Thyroid gland (tissue), 4 donors: ENCODE results near the gene GMFB. TPM values are rescaled to one million over a fixed set of nuclear protein-coding genes. Genes with fewer than 3 reads are reported as not detected.
"Not testable (repeated sequence)": the region's sequence is repeated elsewhere in the genome, so short reads cannot be mapped to it uniquely, and the experiment has no call there.

Source experiments
- DNase-seq, 2 donors: peaks; one replicate each; pipeline ENCODE4 v3.0.0-alpha.2; 2019
- H3K27ac ChIP-seq, 3 donors: fragments of 200-600 bp; sonication (generic); 1 replicate in 2 of 3; 2 replicates in 1 of 3; pipeline ENCODE4 v1.5.1; 2016 to 2019; ENCODE audit warnings: mild to moderate bottlenecking in 1 of 3, moderate library complexity in 1 of 3
- H3K27me3 ChIP-seq: fragments of 200-600 bp; sonication (generic); one replicate; pipeline ENCODE4 v1.5.1; 2019
- H3K36me3 ChIP-seq, 2 donors: fragments of 200-600 bp; sonication (generic); one replicate each; pipeline ENCODE4 v1.5.1; 2016 to 2019
- H3K4me1 ChIP-seq, 2 donors: fragments of 200-600 bp; sonication (generic); one replicate each; pipeline ENCODE4 v1.5.1; 2017 to 2019
- H3K4me3 ChIP-seq, 3 donors: fragments of 200-600 bp; sonication (generic); replicated peaks in 1 of 3; 1 replicate in 2 of 3; 2 replicates in 1 of 3; pipeline ENCODE4 v1.5.1; 2016; ENCODE audit warnings: mild to moderate bottlenecking in 1 of 3
- H3K9me3 ChIP-seq: fragments of 200-600 bp; sonication (generic); one replicate; pipeline ENCODE4 v1.5.1; 2017
- POLR2A ChIP-seq, 2 donors: fragments of 450-650 bp; IDR thresholded peaks; one replicate each; pipeline ENCODE4 v1.6.1; 2017; ENCODE audit warnings: antibody characterized with exemption in 2 of 2, mild to moderate bottlenecking in 2 of 2, moderate library complexity in 1 of 2
- WGBS, 2 donors: methylation state at CpG; one replicate each; pipeline ENCODE4 v1.1.5; 2017; 5-methylcytosine and 5-hydroxymethylcytosine counted together
- intact Hi-C: fragments of 100-400 bp; cut with DNase I; formaldehyde crosslinking; loops from one replicate; pipeline ENCODE4 v1.15.1; 2023
- total RNA-seq, 4 donors: library from RNA; depleted of rRNA; stranded (reverse); fragments of >200 nt; gene quantifications; one replicate each; pipeline ENCODE4 v1.2.3, GENCODE V29; 2016
- TF ChIP-seq, protein P1 (sequence below), 6 experiments: fragments of 200-600 bp in 3 of 6; fragments of 450-650 bp in 3 of 6; sonication (generic) in 3 of 6; IDR thresholded peaks; one replicate each; pipeline ENCODE4 v1.5.1; 2016 to 2019; ENCODE audit warnings: antibody characterized with exemption in 6 of 6, mild to moderate bottlenecking in 2 of 6, inconsistent platforms in 1 of 6, moderate library complexity in 1 of 6

GMFB gene
- total RNA-seq, 4 donors from 2014 or later, result 43.9 to 73.1 (median 57.4) TPM

DNA sequence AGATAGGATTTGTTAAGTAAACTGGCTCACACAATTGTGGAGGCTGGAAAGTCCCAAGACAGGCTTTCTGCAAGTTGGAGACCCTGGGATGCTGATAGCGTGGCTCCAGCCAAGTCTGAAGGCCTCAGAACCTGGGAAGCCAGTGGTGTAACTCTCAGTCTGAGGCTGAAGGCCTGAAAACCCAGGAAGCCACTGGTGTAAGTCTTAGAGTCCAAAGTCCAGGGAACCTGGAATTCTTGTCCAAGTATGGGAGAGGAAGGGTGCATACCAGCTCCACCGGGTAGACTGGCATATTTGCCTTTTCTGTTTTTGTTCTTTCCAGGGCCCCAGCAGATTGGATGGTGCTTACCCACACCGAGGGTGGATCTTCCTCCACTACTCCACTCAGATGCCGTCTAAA is 18.1 kb downstream of the GMFB start:
- Histone ChIP-seq H3K4me1 (peaks cover 7 to 8% of the 10 kb centered on the region in 2 donors), H3K36me3 (no peaks in the 10 kb centered on the region), H3K4me3 (no peak overlapping the region), H3K27me3 (no peaks in the 10 kb centered on the region), H3K27ac (no peak overlapping the region), H3K9me3 (no peaks in the 10 kb centered on the region)
- intact Hi-C loops, result no loop called here
- TF ChIP-seq, protein P1, sequence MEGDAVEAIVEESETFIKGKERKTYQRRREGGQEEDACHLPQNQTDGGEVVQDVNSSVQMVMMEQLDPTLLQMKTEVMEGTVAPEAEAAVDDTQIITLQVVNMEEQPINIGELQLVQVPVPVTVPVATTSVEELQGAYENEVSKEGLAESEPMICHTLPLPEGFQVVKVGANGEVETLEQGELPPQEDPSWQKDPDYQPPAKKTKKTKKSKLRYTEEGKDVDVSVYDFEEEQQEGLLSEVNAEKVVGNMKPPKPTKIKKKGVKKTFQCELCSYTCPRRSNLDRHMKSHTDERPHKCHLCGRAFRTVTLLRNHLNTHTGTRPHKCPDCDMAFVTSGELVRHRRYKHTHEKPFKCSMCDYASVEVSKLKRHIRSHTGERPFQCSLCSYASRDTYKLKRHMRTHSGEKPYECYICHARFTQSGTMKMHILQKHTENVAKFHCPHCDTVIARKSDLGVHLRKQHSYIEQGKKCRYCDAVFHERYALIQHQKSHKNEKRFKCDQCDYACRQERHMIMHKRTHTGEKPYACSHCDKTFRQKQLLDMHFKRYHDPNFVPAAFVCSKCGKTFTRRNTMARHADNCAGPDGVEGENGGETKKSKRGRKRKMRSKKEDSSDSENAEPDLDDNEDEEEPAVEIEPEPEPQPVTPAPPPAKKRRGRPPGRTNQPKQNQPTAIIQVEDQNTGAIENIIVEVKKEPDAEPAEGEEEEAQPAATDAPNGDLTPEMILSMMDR (IDR thresholded peaks at IDR 0.05), result no peak
- TF ChIP-seq POLR2A (IDR thresholded peaks at IDR 0.05), result no peak
- 88 to 89% methylated on average over 4 of the region's 4 CpGs for WGBS, 2 donors
- DNase-seq, result no peak

DNA sequence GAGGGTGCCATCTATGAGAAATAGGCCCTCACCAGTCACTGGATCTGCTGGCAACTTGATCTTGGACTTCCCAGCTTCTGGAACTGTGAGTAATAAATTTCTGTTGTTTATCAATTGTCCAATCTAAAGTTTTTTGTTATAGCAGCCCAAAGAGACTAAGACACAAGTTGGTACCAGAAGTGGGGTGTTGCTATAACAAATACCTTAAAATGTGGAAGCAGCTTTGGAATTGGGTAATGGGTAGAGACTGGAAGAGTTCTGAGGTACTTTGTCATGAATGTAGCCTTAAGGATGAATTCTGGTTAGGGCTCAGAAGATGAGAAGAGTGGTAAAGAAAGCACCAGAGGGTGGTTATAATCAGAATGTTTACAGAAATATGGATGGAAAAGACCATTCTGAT is 21.5 kb downstream of the GMFB start:
- intact Hi-C loops, result no loop called here
- H3K27ac ChIP-seq, result no peak overlapping the region
- no peaks in the 10 kb centered on the region for H3K27me3 ChIP-seq
- TF ChIP-seq, protein P1 (IDR thresholded peaks at IDR 0.05), result no peak
- TF ChIP-seq POLR2A (IDR thresholded peaks at IDR 0.05), result no peak
- H3K9me3 ChIP-seq, result no peaks in the 10 kb centered on the region
- H3K4me3 ChIP-seq, result no peak overlapping the region
- H3K4me1 ChIP-seq, result peaks cover 0 to 7% of the 10 kb centered on the region in 2 donors
- no peaks in the 10 kb centered on the region for H3K36me3 ChIP-seq
- no peak for DNase-seq

DNA sequence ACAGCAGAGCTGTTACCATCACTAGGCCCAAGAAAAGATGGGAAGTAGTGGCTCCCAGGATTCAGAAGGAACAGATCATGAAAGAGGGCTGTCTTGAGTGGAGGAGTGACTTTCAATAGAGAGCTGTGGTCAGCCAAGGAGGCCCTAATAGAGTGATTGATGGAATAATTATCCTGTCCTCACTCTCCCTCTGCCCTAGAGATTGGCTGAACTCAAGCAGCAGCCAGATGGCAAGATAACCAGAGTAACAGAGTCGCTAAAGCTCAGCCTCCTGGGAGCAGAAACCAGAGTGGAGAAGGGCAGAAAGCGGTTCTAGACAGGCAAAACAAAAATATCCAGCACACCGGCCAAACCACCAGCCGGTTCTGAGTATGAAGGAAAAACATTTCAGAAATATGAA is 23.1 kb downstream of the GMFB start:
- intact Hi-C loops, result no loop called here
- H3K27ac ChIP-seq, result no peak overlapping the region
- TF ChIP-seq, protein P1 (IDR thresholded peaks at IDR 0.05), result no peak
- TF ChIP-seq POLR2A (IDR thresholded peaks at IDR 0.05), result no peak
- no peaks in the 10 kb centered on the region for H3K27me3 ChIP-seq
- 54 to 66% methylated on average over 4 of the region's 4 CpGs for WGBS, 2 donors
- no peak for DNase-seq
- H3K4me1 ChIP-seq, result peaks cover 0 to 5% of the 10 kb centered on the region in 2 donors
- H3K36me3 ChIP-seq, result no peaks in the 10 kb centered on the region
- H3K9me3 ChIP-seq, result no peaks in the 10 kb centered on the region
- no peak overlapping the region for H3K4me3 ChIP-seq

DNA sequence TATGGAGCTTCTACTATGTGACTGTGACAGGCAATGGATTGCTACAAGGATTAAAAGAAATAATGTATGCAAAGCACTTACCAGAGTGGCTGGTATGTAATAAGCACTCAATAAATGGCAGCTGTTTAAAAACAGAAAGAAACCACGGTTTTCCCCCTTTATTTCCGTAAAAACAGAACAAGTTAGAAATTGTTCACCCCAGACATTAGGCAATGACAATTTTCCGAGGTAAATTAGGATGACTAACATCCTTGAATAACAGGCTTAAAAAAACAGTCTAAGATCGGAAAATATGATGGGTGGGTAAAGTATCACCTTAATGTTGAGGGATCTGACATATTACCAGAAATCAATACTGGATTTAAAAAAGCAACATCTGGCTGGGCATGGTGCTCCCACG is 26.7 kb downstream of the GMFB start:
- Histone ChIP-seq H3K27ac (no peak overlapping the region), H3K4me3 (no peak overlapping the region), H3K27me3 (no peaks in the 10 kb centered on the region), H3K4me1 (no peaks in the 10 kb centered on the region), H3K9me3 (no peaks in the 10 kb centered on the region), H3K36me3 (no peaks in the 10 kb centered on the region)
- no peak for TF ChIP-seq POLR2A (IDR thresholded peaks at IDR 0.05)
- TF ChIP-seq, protein P1 (IDR thresholded peaks at IDR 0.05), result no peak
- intact Hi-C loops, result no loop called here
- WGBS, 2 donors, result 76 to 84% methylated on average over 5 of the region's 5 CpGs
- DNase-seq, result no peak

DNA sequence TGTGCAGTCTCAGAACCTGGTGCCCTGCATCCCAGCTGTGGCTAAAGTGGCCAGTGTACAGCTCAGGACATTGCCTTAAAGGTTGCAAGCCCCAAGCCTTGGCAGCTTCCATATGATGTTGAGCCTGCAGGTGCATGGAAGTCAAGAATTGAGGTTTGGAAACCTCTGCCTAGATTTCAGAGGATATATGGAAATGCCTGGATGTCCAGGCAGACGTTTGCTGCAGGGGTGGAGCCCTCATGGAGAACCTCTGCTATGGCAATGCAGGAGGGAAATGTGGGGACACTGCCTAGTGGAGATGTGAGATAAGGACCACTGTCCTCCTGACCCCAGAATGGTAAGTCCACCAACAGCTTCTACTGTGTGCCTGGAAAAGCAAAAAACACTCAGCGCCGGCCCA is 29.7 kb downstream of the GMFB start:
- TF ChIP-seq, protein P1 (IDR thresholded peaks at IDR 0.05), result no peak
- TF ChIP-seq POLR2A (IDR thresholded peaks at IDR 0.05), result no peak
- no peaks in the 10 kb centered on the region for H3K36me3 ChIP-seq

DNA sequence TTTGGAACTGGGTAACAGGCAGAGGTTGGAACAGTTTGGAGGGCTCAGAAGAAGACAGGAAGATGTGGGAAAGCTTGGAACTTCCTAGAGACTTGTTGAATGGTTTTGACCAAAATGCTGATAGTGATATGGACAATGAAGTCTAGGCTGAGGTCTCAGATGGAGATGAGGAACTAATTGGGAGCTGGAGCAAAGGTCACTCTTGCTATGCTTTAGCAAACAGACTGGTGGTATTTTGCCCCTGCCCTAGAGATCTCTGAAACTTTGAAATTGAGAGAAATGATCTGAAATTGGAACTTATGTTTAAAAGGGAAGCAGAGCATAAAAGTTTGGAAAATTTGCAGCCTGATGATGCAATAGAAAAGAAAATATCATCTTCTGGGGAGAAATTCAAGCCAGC is 30.2 kb downstream of the GMFB start:
- DNase-seq, H3K27me3 ChIP-seq, H3K36me3 ChIP-seq, H3K27ac ChIP-seq, H3K9me3 ChIP-seq, intact Hi-C loops, H3K4me1 ChIP-seq, H3K4me3 ChIP-seq: not testable (repeated sequence)

More for the DNA sequence above, 29.7 kb downstream of the GMFB start:
- WGBS, 2 donors, result 84 to 92% methylated on average over 3 of the region's 3 CpGs
- intact Hi-C loops, result no loop called here
- no peak for DNase-seq
- Histone ChIP-seq H3K27me3 (no peaks in the 10 kb centered on the region), H3K9me3 (no peaks in the 10 kb centered on the region), H3K4me1 (no peaks in the 10 kb centered on the region), H3K4me3 (no peak overlapping the region), H3K27ac (no peak overlapping the region)
